Measurements from ENCODE around the gene PHETA1. TPM values are rescaled to one million over a fixed set of nuclear protein-coding genes. Genes with fewer than 3 reads are reported as not detected.
A peak's percentile ranks its signal among the peaks of the same experiment; 100 is the strongest.

PHETA1 gene
- total RNA-seq, 1 experiment from 2014 or later: 12.4 TPM

DNA sequence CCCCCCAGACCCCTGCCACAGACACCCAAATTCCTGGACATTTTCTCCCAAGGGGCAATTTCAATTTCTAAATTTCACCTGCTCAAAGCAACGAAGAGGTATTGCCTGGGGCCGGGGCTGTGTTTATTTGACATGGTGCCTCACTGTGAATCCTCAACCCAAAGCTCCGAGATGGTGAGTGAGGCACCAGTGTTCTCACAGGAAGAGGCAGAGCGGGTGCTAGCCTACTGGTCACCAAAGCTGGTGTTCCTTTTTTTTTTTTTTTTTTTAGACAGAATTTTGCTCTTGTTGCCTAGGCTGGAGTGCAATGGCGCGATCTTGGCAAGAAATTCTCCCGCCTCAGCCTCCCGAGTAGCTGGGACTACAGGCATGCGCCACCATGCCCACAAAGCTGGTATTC, 22.0 kb upstream of the PHETA1 start (continued):
- TF ChIP-seq, protein P1, sequence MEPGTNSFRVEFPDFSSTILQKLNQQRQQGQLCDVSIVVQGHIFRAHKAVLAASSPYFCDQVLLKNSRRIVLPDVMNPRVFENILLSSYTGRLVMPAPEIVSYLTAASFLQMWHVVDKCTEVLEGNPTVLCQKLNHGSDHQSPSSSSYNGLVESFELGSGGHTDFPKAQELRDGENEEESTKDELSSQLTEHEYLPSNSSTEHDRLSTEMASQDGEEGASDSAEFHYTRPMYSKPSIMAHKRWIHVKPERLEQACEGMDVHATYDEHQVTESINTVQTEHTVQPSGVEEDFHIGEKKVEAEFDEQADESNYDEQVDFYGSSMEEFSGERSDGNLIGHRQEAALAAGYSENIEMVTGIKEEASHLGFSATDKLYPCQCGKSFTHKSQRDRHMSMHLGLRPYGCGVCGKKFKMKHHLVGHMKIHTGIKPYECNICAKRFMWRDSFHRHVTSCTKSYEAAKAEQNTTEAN (CRISPR knock-in tag; IDR thresholded peaks at IDR 0.05): no peak
- TF ChIP-seq ZNF219 (CRISPR knock-in tag; IDR thresholded peaks at IDR 0.05; ENCODE audit: borderline replicate concordance) (no peak), SMAD4 (CRISPR knock-in tag; IDR thresholded peaks at IDR 0.05) (no peak), NR2C2 (CRISPR knock-in tag; IDR thresholded peaks at IDR 0.05) (no peak), TCF7 (CRISPR knock-in tag; IDR thresholded peaks at IDR 0.05; ENCODE audit: low read depth) (no peak), ZNF671 (CRISPR knock-in tag; IDR thresholded peaks at IDR 0.05) (no peak), GTF2I (CRISPR knock-in tag; conservative IDR thresholded peaks at IDR 0.05) (no peak), NFATC4 (CRISPR knock-in tag; IDR thresholded peaks at IDR 0.05) (no peak), ETV6 (CRISPR knock-in tag; IDR thresholded peaks at IDR 0.05) (no peak)
- TF ChIP-seq, protein P2, sequence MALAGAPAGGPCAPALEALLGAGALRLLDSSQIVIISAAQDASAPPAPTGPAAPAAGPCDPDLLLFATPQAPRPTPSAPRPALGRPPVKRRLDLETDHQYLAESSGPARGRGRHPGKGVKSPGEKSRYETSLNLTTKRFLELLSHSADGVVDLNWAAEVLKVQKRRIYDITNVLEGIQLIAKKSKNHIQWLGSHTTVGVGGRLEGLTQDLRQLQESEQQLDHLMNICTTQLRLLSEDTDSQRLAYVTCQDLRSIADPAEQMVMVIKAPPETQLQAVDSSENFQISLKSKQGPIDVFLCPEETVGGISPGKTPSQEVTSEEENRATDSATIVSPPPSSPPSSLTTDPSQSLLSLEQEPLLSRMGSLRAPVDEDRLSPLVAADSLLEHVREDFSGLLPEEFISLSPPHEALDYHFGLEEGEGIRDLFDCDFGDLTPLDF (CRISPR knock-in tag; IDR thresholded peaks at IDR 0.05): no peak
- TF ChIP-seq, protein P3, sequence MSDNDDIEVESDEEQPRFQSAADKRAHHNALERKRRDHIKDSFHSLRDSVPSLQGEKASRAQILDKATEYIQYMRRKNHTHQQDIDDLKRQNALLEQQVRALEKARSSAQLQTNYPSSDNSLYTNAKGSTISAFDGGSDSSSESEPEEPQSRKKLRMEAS (CRISPR knock-in tag; IDR thresholded peaks at IDR 0.05): no peak
- TF ChIP-seq, protein P4, sequence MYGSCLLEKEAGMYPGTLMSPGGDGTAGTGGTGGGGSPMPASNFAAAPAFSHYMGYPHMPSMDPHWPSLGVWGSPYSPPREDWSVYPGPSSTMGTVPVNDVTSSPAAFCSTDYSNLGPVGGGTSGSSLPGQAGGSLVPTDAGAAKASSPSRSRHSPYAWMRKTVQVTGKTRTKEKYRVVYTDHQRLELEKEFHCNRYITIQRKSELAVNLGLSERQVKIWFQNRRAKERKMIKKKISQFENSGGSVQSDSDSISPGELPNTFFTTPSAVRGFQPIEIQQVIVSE (CRISPR knock-in tag; IDR thresholded peaks at IDR 0.05; ENCODE audit: borderline replicate concordance): no peak

DNA sequence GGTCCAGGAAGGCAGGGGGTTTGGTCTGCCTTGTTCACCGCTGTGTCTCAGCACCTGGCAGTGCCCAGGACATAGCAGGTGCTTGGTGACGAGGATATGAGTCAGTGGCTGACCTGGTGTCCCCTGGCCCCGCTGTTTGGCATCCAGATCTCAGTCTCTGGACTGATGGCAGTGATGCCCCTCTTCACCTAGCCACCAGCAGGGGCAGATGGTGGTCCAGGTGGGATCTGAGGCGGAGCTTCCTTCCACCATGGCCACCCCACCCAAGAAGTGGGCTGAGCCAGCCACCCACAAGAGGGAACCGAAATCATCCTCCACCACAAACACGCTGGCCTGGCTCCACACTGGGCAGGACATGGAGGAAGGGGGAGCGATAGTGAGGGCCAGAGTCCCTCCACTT, 20.7 kb upstream of the PHETA1 start:
- Mint-ChIP-seq H3K27me3 (ENCODE audit: low read depth) (peaks cover 2% of the 10 kb centered on the region; the same call in 1 of the 2 replicates), H3K4me1 (no peaks in the 10 kb centered on the region), H3K4me3 (no peak overlapping the region), H3K36me3 (no peaks in the 10 kb centered on the region), H3K9me3 (no peaks in the 10 kb centered on the region), H3K27ac (no peak overlapping the region)
- ChIA-PET POLR2A (no interaction called here), CTCF (interaction anchor here (1.9 kb wide), 1 partner anchor 13 kb away, joined by 5 read pairs; no protein-coding TSS in a partner anchor)
- ATAC-seq (peak; percentile 60), DNase-seq (ENCODE audit: low spot score) (no peak)
- TF ChIP-seq NFYB (CRISPR knock-in tag; conservative IDR thresholded peaks at IDR 0.05; ENCODE audit: low read depth) (no peak), ZBTB21 (CRISPR knock-in tag; IDR thresholded peaks at IDR 0.05; ENCODE audit: borderline replicate concordance) (no peak), IRF2 (CRISPR knock-in tag; IDR thresholded peaks at IDR 0.05; ENCODE audit: borderline replicate concordance, low read depth) (no peak), RELA (CRISPR knock-in tag; IDR thresholded peaks at IDR 0.05; ENCODE audit: borderline replicate concordance) (no peak), ZNF416 (CRISPR knock-in tag; IDR thresholded peaks at IDR 0.05) (no peak), NR3C1 (CRISPR knock-in tag; conservative IDR thresholded peaks at IDR 0.05; ENCODE audit: low read depth) (no peak)
- TF ChIP-seq, protein P5, sequence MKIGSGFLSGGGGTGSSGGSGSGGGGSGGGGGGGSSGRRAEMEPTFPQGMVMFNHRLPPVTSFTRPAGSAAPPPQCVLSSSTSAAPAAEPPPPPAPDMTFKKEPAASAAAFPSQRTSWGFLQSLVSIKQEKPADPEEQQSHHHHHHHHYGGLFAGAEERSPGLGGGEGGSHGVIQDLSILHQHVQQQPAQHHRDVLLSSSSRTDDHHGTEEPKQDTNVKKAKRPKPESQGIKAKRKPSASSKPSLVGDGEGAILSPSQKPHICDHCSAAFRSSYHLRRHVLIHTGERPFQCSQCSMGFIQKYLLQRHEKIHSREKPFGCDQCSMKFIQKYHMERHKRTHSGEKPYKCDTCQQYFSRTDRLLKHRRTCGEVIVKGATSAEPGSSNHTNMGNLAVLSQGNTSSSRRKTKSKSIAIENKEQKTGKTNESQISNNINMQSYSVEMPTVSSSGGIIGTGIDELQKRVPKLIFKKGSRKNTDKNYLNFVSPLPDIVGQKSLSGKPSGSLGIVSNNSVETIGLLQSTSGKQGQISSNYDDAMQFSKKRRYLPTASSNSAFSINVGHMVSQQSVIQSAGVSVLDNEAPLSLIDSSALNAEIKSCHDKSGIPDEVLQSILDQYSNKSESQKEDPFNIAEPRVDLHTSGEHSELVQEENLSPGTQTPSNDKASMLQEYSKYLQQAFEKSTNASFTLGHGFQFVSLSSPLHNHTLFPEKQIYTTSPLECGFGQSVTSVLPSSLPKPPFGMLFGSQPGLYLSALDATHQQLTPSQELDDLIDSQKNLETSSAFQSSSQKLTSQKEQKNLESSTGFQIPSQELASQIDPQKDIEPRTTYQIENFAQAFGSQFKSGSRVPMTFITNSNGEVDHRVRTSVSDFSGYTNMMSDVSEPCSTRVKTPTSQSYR (CRISPR knock-in tag; IDR thresholded peaks at IDR 0.05): no peak
- TF ChIP-seq, protein P6, sequence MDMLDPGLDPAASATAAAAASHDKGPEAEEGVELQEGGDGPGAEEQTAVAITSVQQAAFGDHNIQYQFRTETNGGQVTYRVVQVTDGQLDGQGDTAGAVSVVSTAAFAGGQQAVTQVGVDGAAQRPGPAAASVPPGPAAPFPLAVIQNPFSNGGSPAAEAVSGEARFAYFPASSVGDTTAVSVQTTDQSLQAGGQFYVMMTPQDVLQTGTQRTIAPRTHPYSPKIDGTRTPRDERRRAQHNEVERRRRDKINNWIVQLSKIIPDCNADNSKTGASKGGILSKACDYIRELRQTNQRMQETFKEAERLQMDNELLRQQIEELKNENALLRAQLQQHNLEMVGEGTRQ (CRISPR knock-in tag; IDR thresholded peaks at IDR 0.05): no peak
- TF ChIP-seq, protein P7, sequence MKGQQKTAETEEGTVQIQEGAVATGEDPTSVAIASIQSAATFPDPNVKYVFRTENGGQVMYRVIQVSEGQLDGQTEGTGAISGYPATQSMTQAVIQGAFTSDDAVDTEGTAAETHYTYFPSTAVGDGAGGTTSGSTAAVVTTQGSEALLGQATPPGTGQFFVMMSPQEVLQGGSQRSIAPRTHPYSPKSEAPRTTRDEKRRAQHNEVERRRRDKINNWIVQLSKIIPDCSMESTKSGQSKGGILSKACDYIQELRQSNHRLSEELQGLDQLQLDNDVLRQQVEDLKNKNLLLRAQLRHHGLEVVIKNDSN (CRISPR knock-in tag; IDR thresholded peaks at IDR 0.05): no peak
- TF ChIP-seq, protein P8, sequence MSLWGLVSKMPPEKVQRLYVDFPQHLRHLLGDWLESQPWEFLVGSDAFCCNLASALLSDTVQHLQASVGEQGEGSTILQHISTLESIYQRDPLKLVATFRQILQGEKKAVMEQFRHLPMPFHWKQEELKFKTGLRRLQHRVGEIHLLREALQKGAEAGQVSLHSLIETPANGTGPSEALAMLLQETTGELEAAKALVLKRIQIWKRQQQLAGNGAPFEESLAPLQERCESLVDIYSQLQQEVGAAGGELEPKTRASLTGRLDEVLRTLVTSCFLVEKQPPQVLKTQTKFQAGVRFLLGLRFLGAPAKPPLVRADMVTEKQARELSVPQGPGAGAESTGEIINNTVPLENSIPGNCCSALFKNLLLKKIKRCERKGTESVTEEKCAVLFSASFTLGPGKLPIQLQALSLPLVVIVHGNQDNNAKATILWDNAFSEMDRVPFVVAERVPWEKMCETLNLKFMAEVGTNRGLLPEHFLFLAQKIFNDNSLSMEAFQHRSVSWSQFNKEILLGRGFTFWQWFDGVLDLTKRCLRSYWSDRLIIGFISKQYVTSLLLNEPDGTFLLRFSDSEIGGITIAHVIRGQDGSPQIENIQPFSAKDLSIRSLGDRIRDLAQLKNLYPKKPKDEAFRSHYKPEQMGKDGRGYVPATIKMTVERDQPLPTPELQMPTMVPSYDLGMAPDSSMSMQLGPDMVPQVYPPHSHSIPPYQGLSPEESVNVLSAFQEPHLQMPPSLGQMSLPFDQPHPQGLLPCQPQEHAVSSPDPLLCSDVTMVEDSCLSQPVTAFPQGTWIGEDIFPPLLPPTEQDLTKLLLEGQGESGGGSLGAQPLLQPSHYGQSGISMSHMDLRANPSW (CRISPR knock-in tag; conservative IDR thresholded peaks at IDR 0.05; ENCODE audit: low read depth): no peak
- TF ChIP-seq, protein P9, sequence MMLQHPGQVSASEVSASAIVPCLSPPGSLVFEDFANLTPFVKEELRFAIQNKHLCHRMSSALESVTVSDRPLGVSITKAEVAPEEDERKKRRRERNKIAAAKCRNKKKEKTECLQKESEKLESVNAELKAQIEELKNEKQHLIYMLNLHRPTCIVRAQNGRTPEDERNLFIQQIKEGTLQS (CRISPR knock-in tag; conservative IDR thresholded peaks at IDR 0.05): no peak

Measured in WTC11 (cell line).